Stimulated activated CD8-positive, alpha-beta memory T cell treated with anti-CD3 and anti-CD28 coated beads, Interleukin-4, amount 100 ng/mL, for 24 hours (primary cell): ENCODE data around the gene CENPF.

ENCODE experiments used
- DNase-seq: peaks from one replicate; pipeline ENCODE4 v3.0.0-alpha.2; 2020; ENCODE audit warnings: low read depth

CENPF gene

DNA sequence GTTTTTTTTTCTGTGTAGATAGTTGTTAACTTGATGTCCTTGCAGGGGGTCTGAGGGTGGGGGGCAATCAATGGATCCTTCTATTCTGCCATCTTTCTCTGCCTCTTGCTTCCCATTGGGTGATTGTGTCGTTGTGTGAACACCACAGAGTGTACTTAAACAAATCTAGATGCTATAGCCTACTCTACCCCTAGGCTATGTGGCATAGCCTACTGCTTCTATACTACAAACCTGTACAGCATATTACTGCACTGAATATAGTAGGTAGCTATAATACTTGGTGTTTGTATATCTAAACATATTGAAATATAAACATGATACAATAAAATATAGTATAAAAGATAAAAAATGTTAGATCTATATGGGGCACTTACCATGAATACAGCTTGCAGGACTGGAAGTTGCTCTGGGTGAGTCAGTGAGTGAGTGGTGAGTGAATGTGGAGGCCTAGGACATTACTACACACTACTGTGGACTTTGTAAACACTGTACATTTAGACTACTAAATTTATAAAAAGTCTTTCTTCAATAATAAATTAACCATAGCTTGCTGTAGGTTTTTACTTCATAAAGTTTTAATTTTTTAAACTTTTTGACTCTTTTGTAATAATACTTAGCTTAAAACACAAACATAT lies 105.4 kb downstream of the CENPF start:
- no peak for DNase-seq

DNA sequence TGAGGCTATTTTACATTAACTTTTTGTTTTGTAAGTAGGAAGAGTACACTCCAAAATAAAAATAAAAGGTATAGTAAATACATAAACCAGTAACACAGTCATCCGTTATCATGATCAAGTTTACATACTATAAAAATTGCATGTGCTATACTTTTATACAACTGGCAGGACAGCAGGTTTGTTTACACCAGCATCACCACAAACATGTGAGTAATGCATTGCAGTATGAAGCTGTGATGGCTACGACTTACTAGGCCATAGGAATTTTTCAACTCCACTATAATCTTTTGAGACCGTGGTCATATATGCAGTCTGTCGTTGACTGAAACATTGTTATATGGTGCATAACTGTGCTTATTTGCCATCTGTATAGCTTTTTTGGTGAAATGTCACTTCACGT lies 106.2 kb downstream of the CENPF start:
- DNase-seq, result no peak

DNA sequence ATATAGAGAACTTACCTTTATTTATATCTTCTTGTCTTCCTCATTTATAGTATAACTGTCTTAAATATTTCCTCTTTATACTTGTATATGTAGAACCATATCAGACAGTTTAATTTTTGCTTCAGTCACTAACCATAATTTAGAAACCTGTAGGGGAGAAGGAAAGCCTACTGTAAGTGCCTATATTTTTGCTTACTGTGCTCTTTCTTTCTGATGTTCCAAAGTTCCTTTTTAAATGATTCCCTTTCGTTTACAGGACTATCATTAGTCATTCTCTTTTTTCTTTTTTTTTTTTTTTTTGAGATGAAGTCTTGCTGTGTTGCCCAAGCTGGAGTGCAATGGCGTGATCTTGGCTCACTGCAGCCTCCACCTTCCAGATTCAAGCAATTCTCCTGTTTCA lies 109.7 kb downstream of the CENPF start:
- DNase-seq, result no peak
